HG03097 (cell line): Measurements from ENCODE around the gene INSC.

Source experiments
- ATAC-seq: cut with Tn5 transposase; IDR thresholded peaks from one replicate; pipeline ENCODE4 v1.9.1; 2021; ENCODE audit not compliant: unreplicated experiment, low FRiP score

INSC gene

DNA sequence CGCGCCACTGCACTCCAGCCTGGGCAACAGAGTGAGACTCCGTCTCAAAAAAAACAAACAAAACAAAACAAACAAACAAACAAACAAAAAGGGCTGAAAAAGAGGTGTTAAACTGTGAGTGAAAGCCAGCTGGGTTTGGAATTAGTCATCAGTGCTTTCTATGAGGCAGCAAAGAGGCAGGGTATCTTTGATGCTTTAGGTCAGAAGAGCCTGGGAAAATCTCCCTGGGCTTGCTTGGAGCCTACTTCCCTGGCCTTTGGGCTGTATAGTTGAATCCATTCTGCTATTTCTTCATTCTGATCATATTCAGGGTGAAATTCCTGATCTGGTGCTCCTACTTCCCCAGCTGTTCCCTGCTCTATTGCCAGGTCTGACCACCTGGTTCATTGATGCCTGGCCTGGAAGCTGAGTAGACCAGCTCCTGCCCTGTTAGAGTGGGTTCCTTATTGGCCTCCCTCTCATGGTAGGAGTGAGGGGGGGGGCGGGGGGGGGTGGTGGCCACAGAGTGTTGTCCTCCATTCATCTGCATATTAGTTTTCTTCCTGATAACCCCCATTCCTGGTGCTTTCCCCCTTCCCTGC, 65.6 kb downstream of the INSC start:
- ATAC-seq = no peak

DNA sequence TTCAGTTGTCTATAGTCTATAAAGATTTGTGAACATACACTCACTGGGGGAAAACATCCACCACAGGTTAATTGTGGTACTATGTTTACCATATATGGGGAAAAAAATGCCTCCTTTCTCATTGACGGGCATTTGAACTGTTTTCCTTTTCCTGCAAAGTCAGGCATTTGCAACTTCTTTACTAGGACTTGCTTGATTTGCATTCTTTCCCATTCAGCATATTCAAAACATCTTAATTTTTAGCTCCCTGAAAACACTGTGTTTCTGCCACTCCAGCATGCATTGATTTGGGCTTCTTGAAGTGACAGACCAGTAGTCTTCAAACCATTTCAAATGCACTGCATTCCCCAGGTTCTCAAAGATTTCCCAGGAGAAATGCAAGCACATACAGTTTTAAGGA, 67.6 kb downstream of the INSC start:
- no peak for ATAC-seq

DNA sequence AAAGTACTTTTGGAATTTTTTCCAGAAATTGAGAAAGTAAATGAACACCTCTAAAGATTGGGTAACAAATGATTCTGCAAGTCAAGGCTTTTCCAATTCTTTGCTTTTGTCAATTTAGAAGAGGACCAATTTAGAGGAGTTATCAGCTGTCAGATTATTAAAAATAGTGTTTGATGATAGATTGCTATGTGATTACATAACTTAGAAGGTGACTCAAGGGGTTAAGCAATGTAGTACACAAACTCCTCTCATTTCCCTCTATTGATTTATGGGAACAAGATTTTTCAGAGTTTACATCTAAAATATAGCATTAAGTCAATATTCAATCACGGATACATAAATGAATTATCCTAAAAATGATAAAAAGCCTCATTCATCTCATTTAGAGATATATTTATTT, 70.3 kb downstream of the INSC start:
- ATAC-seq = no peak

DNA sequence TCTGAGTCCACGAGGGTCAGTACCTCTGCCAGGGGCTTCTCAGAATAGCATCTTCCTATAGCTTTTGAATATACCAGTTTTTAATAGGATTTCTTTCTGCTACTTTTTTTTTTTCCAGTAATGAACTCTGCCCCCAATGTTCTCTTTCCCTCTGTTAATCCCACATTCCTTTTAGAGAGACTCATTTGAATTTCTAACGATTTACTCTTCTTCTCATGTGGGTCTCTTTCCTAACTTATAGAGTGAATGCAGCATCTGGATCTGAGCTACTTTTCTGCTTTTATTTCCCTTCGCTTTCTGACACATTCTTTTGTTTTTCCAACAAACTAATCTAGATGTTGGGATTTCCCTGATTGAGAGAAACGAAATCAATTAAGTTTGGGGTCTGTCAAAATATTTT, 71.4 kb downstream of the INSC start:
- no peak for ATAC-seq

DNA sequence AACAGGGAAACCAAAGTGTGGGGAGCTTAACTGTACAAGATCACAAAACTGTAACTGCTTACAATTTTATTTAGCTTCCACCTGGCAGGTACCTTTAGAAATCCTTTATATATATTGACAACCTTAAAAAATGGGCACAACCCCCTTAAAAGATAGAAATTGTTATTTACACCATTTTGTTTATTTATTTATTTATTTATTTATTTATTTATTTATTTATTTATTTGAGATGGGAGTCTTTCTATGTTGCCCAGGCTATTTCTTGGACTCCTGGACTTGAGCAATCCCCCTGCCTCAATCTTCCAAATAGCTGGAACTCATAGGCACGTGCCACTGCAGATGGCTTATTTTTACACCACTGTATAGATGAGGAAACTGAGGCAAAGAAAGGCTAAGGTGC, 74.5 kb downstream of the INSC start:
- ATAC-seq = no peak

DNA sequence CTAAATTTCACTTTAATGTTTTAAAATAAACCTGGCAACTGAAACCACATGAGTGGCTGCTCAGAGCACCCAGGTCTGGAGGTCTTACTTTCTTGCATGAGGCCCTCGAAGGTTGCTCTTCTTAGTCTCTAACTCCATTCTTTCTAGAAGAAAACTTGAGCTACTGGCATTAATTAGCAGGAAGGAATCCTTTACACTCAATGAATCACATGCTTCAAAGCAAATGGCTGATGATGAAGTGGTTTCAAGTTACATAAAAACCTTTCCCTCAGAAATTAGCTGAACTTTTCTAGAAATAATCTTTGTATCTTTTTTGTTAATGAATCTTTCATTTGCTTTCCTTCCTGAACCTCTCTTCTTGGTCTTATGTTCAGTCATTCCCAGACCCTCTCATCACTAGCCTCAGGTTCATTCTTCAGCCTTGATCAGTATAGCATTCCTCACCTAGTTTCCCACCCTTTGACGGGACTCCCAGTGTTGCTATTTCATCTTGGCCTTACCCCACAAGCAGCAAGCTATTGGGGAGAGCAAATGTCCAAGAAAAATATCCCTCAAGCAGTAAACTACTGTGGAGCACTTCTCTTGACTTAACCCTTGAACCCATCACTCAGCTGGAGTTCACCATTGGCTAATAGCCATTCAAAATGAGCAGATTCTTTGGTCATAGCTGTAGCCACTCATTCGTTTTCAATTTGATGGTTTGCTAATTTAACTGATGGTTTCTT, 75.1 kb downstream of the INSC start:
- ATAC-seq = no peak

DNA sequence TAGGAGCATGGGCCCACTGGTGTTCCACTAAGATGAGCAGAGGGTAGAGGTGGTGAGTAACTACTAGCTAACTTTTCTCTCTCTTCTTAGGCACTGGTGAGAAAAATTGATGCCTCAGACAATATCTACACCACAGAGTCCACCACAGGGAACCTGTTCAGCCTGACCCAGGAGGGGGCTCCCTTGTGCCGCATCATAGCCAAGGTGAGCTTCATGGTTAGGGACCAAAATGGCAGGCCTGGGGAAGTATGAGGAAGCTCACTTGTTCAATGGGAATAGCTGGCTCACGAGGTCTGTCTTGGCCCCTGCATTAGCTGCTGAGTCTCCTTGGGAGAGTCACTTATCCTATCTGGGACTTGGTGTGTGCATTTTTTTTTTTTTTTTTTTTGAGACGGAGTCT, 75.9 kb downstream of the INSC start:
- ATAC-seq = no peak

DNA sequence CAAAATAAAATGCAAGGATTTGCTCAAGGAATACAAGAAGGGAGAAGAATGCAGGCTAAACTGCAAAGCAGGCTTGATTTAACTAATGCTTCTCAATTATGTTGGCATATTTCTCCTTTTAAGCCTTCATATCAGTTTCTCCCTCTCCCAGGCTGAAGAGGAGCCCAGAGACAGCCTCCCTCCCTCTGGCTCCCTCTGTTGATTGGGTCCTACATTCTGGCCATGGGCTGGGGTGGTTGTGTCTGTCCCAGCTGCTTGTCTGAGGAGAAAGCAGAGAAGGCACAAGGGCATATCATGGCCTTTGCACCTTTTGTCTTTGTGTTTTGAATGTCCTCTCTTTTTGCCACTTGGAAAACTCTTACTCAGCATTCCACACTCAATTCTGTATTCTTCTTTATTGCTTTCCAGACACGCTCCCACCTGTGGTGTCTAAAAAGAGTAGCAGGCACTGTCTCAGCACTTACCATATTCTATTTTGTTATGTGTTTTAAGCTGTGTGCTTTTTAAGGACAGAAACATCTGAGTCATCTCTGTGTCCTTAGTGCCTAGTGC, 77.4 kb downstream of the INSC start:
- no peak for ATAC-seq

DNA sequence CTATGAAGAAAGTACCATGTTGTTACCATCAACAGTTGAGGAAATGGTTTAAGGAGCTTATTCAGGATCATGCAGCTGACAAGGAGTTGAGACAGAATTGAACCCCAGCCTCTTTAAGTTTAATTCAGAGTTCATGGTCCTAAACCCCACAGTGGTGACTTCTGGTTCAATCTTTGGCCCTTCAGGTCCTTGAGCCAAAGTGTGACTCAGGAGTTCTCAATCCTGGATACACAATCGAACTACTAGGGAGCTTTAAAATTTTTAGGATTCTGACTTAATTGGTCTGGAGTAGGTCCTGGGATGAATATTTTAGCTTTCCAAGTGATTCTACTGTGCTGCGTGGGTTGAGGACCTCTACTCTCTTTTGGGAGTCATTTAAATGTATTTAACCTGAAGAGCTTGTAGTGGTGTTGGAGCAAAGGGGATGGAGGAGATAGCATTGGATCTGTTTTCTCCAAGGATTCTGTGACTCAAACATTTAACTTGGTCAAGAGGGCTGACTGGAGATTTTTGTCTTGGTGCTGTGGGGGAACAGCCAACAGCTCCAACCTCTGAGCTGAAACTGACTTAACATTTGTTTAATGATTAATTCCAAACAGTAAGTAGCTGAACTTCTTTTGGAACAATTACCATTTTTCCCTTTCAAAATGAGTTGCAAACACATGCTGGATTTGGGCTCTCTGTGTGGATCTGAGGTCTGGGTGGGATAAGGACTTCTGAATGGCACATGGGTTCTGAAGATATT, 80.1 kb downstream of the INSC start:
- ATAC-seq = no peak

DNA sequence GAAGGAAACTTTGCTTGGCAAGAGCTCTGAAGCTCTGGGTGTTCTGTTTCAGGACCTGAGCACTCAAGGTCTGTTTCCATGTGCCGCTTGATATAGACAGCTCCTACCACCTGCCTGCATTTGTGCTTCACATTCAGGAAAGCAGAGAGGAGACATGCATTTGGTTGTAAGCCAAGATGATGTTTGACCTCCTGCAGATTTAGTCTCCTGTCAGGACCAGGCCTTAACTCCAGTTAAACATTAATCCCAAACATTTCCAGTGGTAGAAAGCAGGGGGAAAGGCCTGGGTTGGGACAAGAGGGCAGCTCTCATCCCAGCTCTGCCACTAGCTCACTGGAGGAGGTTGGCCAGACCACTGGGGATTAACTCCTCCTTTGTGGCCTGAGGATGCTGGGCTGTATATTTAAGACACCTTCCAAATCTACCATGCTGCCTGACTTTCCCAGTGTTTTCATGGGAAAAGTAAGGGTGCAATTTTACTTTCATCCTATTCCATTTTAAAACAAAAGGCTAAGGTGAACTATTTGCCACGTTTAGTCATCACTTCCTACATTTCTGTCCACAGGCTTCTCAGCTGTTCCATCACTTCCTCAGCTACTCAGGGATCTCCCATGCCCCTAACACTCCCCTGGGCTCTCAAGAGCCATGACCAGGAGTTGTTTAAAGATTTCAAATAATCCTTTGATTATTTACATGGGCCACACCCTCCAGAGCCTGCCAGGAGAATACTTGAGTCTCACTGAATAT, 80.9 kb downstream of the INSC start:
- ATAC-seq = no peak

DNA sequence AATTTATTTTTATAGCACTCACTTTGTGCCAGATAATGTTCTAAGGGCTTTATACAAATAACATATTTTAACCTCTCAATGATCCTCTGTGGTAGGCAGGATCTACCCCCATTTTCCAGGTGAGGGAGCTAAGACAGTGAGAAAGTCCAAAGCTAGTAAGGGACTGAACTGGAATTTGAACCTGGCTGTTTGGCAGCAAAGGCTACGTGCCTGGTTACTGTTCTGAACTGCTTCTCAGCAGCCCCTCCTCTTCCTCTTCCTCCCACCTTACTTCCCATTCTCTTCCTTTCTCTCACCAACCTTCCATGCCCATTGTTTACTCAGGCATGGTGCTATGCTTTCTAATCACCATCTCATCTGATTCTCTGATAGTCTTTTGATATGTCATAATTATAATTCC, 82.0 kb downstream of the INSC start:
- no peak for ATAC-seq

DNA sequence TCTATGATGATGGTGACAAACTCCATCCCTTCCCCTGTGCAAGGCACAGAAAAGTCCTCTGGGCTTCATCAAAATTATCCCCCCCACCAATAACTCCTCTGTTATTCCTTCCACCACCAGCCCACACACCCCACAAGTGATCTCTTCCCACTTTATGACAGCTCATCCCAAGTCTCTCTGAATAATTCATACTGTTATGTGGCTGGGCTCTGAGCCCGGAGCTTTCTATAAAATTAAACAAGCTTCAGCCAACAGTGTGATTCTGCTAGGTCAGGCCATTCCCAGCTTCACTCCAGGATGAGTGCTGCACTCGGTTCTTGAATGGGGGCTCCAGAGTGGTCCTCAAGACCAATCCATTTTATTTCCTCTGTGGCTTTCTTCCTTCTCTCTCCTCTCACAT, 83.0 kb downstream of the INSC start:
- no peak for ATAC-seq

DNA sequence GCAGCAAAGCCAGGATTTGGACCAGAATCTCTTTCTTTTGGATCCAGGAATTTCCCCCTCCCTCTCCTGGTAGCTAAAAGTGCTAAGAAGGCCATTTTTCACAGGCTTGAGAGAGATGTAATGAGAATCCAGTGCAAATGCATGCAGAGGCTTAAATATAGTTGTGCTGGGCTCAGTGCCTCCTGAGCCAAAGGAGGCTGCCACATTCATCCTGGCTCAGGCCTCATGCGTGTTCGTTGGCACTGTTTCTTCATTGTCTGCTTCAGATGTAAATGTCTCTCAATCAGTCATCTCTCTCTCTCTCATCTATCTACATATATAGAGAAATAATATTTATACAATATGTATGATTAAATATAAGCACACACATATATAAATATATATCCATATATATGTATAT, 83.6 kb downstream of the INSC start:
- ATAC-seq = no peak

DNA sequence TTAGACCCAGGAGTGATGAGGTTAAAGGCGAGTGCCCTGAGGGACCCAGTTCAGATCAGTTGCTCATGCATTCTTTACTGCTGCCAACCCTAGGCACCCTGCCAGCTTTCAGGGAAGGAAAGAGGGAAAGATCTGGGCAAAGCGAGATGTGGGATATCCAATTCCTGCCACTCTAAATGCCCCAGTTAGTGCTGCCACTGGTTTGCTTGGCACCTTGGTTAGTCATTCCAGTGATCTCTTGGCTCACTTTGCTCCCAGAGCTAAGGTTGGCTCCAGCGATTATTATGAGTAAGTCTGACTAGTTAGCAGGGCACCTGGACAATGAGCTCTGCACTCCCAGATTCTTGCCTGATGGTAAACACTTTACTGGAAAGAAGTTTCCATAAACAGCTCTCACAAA, 85.0 kb downstream of the INSC start:
- ATAC-seq = no peak

DNA sequence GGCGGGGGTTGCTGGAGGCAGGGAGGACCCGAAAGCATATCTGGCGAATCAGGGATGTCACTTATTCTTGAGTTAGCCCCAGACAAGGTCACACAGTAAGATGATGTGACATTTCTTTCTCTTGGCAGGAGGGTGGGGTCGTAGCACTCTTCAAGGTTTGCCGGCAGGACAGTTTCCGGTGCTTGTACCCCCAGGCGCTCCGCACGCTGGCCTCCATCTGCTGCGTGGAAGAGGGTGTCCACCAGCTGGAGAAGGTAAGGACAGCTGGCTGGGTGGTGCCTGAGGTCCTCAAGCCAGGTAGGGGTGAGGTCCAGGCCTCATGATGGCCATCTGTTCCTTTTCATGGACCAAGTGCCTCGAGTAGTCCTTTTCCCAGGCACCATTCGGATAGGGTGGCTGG, 86.0 kb downstream of the INSC start:
- no peak for ATAC-seq

DNA sequence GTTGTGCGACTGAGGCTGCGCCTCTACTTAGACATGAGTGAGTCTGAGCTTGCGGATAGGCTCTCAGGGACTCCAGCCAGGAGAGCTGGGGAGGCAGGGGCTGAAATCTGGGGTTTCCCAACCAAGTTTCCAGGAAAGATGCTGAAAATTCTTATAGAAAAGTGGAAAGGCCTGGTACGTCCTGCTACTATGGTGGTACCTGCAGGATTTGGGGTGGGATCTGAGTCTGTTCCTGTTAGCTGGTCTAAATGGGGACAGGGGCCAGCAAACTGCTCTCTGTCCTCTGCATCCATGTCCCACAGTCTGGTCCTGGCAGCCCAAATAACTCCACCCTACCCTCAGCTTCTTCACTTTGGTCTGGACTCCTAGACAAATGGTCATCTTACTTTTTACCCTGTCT, 86.9 kb downstream of the INSC start:
- no peak for ATAC-seq

DNA sequence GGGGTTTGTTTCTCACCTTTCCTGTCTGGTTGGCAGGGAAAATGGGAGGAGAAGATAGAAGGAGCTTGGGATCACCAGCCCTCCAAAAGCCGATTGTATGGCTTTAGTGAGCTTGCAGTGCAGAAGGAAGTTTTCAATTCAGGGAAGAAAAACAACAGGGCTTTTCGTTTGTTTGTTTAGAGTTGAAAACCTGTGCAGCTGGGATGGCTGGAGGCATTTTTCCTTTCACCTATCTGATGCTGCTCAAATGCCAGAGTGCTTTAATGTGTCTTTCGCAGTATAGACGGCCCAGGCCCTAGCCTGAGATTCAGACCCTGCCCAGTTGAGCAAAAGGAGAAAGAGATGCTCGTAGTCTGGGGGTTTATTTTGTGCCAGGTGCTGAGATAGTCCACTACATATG, 87.9 kb downstream of the INSC start:
- no peak for ATAC-seq

DNA sequence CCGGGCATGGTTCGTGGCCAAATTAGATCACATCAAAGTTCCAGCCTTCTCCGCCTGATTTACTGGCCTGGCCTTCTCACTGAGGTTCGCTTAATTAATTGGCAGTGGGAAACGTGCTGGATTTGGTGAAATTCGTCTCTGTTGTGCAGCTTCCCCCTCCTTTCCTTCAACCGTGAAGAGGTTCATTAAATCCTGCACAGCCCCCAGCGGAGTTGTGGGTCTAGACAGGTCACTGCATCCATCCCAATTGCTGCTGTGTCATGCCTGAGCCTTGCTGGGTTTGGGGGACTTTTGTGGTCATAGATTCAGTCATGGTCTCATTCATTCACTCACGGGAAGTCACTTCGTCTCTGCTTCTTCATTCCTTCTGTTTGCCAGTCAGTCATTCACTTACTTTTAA, 90.0 kb downstream of the INSC start:
- ATAC-seq = no peak

DNA sequence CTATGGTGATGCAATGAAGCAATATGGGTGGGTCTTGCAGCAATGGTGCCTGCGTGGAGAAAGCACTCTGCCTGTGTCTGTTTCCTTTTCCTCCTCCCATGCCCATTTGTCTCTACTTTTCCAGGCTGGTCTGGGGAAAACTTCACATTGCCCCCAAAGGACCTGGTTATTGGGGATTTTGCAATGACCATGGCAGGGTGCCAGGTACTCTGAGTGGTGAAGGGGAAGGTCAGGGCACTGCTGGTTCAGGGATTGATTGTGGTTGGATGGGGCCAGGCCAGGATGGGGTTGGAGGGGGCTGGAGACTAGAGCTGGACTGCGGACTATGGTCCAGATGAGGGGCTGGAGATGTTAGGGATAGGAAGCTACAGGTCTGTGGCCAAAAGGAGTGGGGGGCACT, 92.1 kb downstream of the INSC start:
- no peak for ATAC-seq

DNA sequence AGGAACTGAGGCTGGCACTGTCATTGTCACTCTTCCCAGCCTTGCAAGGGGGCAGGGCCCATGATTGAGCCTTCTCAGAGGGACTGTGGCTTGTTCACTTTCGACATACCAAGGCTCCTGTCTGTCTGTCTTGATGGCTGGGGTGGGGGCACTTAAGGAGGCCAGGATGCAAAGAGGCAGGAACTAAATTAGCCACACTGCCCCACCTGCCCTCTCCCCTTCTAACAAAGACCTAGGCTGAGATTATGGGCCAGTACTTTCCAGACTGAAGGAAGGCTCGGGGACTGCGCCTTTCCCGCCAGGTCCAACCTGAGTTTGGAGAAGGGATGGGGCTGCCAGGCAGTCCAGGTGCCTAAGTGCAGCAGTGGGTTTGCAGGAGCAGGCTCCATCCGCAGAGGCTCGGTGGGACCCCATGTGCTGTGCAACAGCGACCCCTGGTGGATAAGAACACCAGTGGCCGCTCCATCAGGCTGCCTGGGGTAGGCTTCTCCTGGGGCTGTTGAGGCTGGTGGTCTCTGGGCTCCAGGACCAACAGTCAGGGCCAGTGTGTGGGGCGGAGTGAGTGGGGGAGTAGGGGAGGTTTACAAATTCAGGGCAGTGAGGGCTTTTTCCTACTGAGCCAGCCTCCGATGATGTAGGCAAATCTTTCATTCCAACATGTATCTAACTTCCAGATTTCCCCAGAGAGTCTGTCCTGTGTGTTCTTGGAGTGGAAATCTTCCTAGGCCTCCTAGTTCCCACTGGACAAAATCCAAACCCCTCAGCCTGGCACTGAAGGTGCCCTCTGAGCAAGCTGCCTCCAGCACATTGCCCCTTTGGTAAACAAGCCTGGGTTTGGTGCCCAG, 93.9 kb downstream of the INSC start:
- ATAC-seq = peak; percentile 92
